H1 (cell line): ENCODE data around the gene FITM1. TPM values are rescaled to one million over a fixed set of nuclear protein-coding genes. Genes with fewer than 3 reads are reported as not detected.

ENCODE experiments used
- JUN ChIP-seq: IDR thresholded peaks from 2 replicates; pipeline ENCODE4 v1.6.1; 2011; ENCODE audit warnings: low read depth, mild to moderate bottlenecking, improper control_type of control experiment, low read length
- TBP ChIP-seq: IDR thresholded peaks from 2 replicates; pipeline ENCODE4 v1.6.1; 2011; ENCODE audit warnings: low read depth, low read length, improper control_type of control experiment
- YY1 ChIP-seq: IDR thresholded peaks from 2 replicates; pipeline ENCODE4 v1.6.1; 2011; ENCODE audit warnings: low read depth, mild to moderate bottlenecking, low read length
- polyA plus RNA-seq, 7 experiments: library from polyadenylated mRNA; depleted of rRNA in 3 of 7; stranded (reverse) in 5 of 7; unstranded in 2 of 7; fragments of >200 nt in 5 of 7; fragments of 200-250 nt in 2 of 7; gene quantifications; 1 replicate in 5 of 7; 2 replicates in 1 of 7; 4 replicates in 1 of 7; pipeline versions ENCODE4 v1.2.1 to v1.2.3, GENCODE V29; 2011 to 2013; ENCODE audit warnings: missing spikeins in 2 of 7, mixed read lengths in 2 of 7
- total RNA-seq: library from RNA; stranded (reverse); fragmentation: NEBNext Ultra II Directional; extraction: Animal tissue kit (Norgen Biotek cat#: 25700); gene quantifications from 2 replicates; pipeline ENCODE4 v1.2.1, GENCODE V29; 2021

The FITM1 gene
- total and polyA plus RNA-seq, 2 of the 8 experiments (the other 6 are each of a cell fraction or from before 2014, with no cell fraction given), result 0.53 to 0.76 TPM

GRCh38 chr14:24122416-24122815 lies 8.0 kb upstream of the FITM1 start (continued):
- TF ChIP-seq YY1, result no peak
- no peak for TF ChIP-seq TBP
- TF ChIP-seq JUN, result no peak
- TF ChIP-seq, all 59 proteins: peak for 0
